Progenitor cell of endocrine pancreas (in vitro differentiated cells): ENCODE data around the gene HRH3. TPM values are rescaled to one million over a fixed set of nuclear protein-coding genes. Genes with fewer than 3 reads are reported as not detected.
A peak's percentile ranks its signal among the peaks of the same experiment; 100 is the strongest.

Experiments used
- DNase-seq: peaks from one replicate; pipeline ENCODE4 v3.0.0; 2021; ENCODE audit warnings: low spot score; ENCODE audit not compliant: unreplicated experiment
- H3K27ac Mint-ChIP-seq: 2 replicates; pipeline ENCODE4 v1.8.0; 2021; ENCODE audit warnings: mild to moderate bottlenecking, moderate library complexity, mixed read lengths
- H3K27me3 Mint-ChIP-seq: 2 replicates; pipeline ENCODE4 v1.8.0; 2021; ENCODE audit warnings: mixed read lengths
- H3K36me3 Mint-ChIP-seq: 2 replicates; pipeline ENCODE4 v1.8.0; 2022; ENCODE audit warnings: mixed read lengths; ENCODE audit not compliant: insufficient read depth
- H3K4me1 Mint-ChIP-seq: 2 replicates; pipeline ENCODE4 v1.8.0; 2021; ENCODE audit warnings: low read depth, mixed read lengths
- H3K4me3 Mint-ChIP-seq: 2 replicates; pipeline ENCODE4 v1.8.0; 2021; ENCODE audit warnings: low read depth, mild to moderate bottlenecking, moderate library complexity, mixed read lengths
- H3K9me3 Mint-ChIP-seq: 2 replicates; pipeline ENCODE4 v1.8.0; 2021; ENCODE audit warnings: low read depth, mixed read lengths
- CTCF ChIP-seq: fragments of 200-600 bp; sonication (generic); IDR thresholded peaks from one replicate; pipeline ENCODE4 v1.5.0; 2021; ENCODE audit warnings: antibody characterized with exemption, mild to moderate bottlenecking; ENCODE audit not compliant: unreplicated experiment
- total RNA-seq: library from RNA; stranded (reverse); gene quantifications from 2 replicates; pipeline ENCODE4 v1.2.1, GENCODE V29; 2021

Gene HRH3
- total RNA-seq, 1 donor from 2014 or later: 0.10 TPM

- no peak for DNase-seq
- H3K4me3 Mint-ChIP-seq: no peak overlapping the region
- no peak for TF ChIP-seq CTCF
- no peak overlapping the region for H3K27ac Mint-ChIP-seq
- peaks cover under 1% of the 10 kb centered on the region for H3K4me1 Mint-ChIP-seq
- H3K27me3 Mint-ChIP-seq: no peaks in the 10 kb centered on the region
- H3K9me3 Mint-ChIP-seq: no peaks in the 10 kb centered on the region
- peaks cover 11% of the 10 kb centered on the region for H3K36me3 Mint-ChIP-seq
These were observed 43.2 kb downstream of the HRH3 start for GRCh38 chr20:62176866-62177265.

GRCh38 chr20:62175711-62176110, 44.4 kb downstream of the HRH3 start:
- Mint-ChIP-seq H3K4me1 (no peaks in the 10 kb centered on the region), H3K27me3 (no peaks in the 10 kb centered on the region), H3K27ac (no peak overlapping the region), H3K36me3 (peaks cover 13% of the 10 kb centered on the region), H3K9me3 (no peaks in the 10 kb centered on the region), H3K4me3 (no peak overlapping the region)
- DNase-seq: no peak
- TF ChIP-seq CTCF: no peak

GRCh38 chr20:62174870-62175624, 45.0 kb downstream of the HRH3 start:
- Mint-ChIP-seq H3K4me1 (no peaks in the 10 kb centered on the region), H3K36me3 (peaks cover 13% of the 10 kb centered on the region), H3K4me3 (no peak overlapping the region), H3K27ac (peak overlapping the region; percentile 16), H3K27me3 (no peaks in the 10 kb centered on the region), H3K9me3 (no peaks in the 10 kb centered on the region)
- TF ChIP-seq CTCF: no peak
- no peak for DNase-seq

- no peak for DNase-seq
- Mint-ChIP-seq H3K4me1 (no peaks in the 10 kb centered on the region), H3K4me3 (no peak overlapping the region), H3K27ac (no peak overlapping the region), H3K36me3 (peaks cover 13% of the 10 kb centered on the region), H3K27me3 (no peaks in the 10 kb centered on the region), H3K9me3 (no peaks in the 10 kb centered on the region)
- no peak for TF ChIP-seq CTCF
These were observed 45.9 kb downstream of the HRH3 start for GRCh38 chr20:62174021-62174804.

- no peak for DNase-seq
- no peak overlapping the region for H3K27ac Mint-ChIP-seq
- TF ChIP-seq CTCF: no peak
- no peaks in the 10 kb centered on the region for H3K27me3 Mint-ChIP-seq
- no peaks in the 10 kb centered on the region for H3K9me3 Mint-ChIP-seq
- H3K4me1 Mint-ChIP-seq: no peaks in the 10 kb centered on the region
- peaks cover 13% of the 10 kb centered on the region for H3K36me3 Mint-ChIP-seq
- no peak overlapping the region for H3K4me3 Mint-ChIP-seq
These were observed 47.4 kb downstream of the HRH3 start for GRCh38 chr20:62172666-62173065.
